GM12875 (cell line): ENCODE results near the gene GPR39.

ENCODE experiments used
- H3K4me3 ChIP-seq: one replicate; pipeline ENCODE4 v1.5.1; 2011; ENCODE audit warnings: low read depth, low read length, control low read depth
- TF ChIP-seq, protein P1 (sequence below): IDR thresholded peaks from 2 replicates; pipeline ENCODE4 v1.5.1; 2011; ENCODE audit warnings: low read depth, mild to moderate bottlenecking, control low read depth, inconsistent platforms, low read length, moderate library complexity, borderline replicate concordance; ENCODE audit not compliant: insufficient read depth

GPR39 gene

DNA sequence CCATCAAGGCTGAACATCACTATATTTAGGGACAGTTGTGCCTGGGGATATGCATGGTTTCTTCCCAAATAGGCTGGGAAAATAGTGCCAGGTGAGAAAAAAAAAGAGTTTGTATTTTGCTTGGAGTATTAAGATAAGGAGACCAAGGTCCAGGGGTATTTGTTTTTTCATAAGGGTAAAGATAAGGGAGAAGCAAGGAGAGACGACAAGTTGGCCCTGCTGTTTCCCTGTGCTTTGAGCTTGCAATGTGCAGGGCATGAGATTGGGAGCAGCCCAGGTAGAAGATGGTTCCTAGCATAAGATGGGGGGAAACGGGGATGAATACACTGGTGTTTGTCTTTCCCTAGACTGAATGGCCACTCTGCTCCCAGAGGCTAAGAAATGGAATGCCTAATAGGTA is 8.8 kb upstream of the GPR39 start:
- TF ChIP-seq, protein P1, sequence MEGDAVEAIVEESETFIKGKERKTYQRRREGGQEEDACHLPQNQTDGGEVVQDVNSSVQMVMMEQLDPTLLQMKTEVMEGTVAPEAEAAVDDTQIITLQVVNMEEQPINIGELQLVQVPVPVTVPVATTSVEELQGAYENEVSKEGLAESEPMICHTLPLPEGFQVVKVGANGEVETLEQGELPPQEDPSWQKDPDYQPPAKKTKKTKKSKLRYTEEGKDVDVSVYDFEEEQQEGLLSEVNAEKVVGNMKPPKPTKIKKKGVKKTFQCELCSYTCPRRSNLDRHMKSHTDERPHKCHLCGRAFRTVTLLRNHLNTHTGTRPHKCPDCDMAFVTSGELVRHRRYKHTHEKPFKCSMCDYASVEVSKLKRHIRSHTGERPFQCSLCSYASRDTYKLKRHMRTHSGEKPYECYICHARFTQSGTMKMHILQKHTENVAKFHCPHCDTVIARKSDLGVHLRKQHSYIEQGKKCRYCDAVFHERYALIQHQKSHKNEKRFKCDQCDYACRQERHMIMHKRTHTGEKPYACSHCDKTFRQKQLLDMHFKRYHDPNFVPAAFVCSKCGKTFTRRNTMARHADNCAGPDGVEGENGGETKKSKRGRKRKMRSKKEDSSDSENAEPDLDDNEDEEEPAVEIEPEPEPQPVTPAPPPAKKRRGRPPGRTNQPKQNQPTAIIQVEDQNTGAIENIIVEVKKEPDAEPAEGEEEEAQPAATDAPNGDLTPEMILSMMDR = no peak
- H3K4me3 ChIP-seq = no peak overlapping the region

DNA sequence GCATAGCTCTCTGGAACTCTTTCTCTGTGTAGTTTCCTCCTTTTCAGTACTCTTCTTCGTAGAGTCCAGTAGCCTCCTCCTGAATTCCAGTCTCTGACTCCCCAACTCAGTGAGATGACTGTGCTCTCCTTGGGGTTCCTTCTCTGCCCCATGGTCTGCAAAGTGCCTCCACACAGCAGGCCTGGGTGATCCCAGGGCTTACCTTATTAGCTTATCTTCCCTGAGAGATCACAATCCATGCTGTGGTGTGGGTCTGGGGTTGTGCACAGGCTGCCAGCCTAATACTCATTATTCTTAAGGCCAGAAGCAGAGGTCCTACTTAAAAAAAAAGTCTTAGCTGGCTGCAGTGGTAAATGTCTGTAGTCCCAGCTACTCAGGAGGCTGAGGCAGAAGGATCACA is 4.6 kb upstream of the GPR39 start:
- no peak overlapping the region for H3K4me3 ChIP-seq
- TF ChIP-seq, protein P1 = no peak

DNA sequence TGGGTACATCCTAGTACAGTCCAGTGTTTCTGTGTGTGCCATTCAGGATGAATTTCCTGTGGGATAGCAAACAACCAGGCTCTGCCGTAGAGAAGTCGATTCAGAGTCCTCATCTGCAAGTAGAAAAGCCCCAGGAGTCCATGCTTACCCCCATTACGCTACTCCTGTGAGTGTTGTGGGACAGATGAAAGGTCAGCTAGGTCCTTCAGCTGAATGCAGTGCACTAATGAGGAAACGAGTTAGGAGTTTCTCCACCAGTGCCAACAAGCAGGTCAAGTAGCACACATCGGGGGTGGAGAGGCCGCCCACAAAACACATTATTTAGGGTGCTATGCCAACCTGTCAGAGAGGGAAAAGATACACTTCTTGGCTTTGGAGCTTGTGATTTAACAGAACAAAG is 2.5 kb upstream of the GPR39 start:
- no peak overlapping the region for H3K4me3 ChIP-seq
- TF ChIP-seq, protein P1 = no peak

DNA sequence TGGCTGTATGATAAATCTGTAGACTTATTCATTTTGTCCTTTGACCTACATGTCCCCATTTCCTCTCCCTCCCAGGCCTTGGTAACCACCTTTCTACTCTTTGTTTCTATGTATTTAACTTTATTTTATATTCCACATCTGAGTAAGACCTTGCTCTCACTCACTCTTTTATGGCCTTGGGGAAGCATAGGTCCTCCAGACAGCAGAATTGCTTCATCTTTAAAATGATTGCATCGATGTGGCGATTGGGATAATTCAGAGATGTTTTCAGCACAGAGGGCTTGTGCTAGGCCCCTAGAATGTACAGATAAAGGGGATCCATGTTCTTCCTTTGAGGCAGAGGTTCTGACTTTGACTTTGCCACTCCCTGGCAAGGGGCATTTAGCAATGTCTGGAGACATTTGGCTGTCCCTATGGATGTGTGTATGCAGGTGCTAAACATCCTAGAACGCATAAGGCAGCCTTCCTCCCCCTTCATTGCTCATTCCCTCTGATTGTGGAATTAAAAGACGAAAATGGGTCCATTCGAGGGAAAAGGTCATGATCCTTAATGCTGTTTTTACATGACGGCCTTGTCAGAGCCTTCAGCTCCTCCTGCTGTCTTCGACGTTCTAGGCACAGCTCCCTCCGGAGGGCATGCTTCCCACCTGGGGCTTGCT is 1.2 kb upstream of the GPR39 start:
- H3K4me3 ChIP-seq = no peak overlapping the region
- TF ChIP-seq, protein P1 = no peak

DNA sequence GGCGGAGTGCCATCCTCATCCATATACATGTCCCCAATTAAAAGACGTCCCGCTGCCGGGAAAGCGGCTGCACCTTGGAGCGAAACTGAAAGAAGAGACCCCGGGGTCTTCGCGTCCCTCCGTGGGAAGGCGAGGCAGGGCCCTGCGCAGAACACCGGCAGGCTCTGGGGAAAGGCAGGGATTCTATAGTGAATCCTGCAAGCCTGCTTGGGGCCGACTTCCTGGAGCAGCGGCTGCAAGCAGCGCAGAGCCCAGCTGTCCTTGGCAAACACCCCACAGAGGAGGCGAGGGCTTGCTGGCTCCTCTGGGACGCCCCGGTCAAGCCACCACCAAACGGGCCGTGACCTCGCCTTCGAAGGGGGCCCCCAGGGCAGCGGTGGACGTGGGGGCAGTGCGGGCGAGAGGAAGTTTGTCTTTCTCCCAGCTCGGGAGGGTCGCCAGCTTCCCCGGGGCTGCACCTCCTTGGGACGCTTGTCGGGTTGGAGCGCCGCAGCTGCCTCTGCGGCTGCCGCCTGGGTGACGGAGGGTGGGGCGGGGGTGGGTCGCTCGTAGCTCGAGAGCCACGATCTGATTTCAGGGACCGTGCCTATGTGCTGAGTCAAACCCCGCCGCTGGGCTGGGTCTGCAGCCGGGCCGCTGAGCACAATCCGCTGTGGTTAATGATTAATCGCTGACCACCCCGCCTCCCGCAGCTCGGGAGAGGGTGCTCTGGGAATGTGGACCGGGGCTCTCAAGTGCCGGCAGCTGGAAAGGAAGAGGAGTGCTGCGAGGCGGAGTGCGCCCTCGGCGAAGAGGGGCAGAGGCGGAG is 486 bp upstream of the GPR39 start:
- TF ChIP-seq, protein P1 = no peak
- H3K4me3 ChIP-seq = no peak overlapping the region

DNA sequence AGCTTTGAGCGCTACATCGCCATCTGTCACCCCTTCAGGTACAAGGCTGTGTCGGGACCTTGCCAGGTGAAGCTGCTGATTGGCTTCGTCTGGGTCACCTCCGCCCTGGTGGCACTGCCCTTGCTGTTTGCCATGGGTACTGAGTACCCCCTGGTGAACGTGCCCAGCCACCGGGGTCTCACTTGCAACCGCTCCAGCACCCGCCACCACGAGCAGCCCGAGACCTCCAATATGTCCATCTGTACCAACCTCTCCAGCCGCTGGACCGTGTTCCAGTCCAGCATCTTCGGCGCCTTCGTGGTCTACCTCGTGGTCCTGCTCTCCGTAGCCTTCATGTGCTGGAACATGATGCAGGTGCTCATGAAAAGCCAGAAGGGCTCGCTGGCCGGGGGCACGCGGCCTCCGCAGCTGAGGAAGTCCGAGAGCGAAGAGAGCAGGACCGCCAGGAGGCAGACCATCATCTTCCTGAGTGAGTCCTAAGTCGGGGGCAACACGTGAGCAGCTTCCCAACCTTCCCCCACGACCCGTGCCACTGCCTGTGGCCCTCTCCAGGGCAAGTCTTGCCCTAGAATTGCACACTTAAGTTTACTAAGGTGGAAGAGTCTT is 928 bp downstream of the GPR39 start:
- TF ChIP-seq, protein P1 = no peak
- no peak overlapping the region for H3K4me3 ChIP-seq
